ENCODE results near the gene CTAGE1.
A peak's percentile ranks its signal among the peaks of the same experiment; 100 is the strongest.

CTAGE1 gene

DNA sequence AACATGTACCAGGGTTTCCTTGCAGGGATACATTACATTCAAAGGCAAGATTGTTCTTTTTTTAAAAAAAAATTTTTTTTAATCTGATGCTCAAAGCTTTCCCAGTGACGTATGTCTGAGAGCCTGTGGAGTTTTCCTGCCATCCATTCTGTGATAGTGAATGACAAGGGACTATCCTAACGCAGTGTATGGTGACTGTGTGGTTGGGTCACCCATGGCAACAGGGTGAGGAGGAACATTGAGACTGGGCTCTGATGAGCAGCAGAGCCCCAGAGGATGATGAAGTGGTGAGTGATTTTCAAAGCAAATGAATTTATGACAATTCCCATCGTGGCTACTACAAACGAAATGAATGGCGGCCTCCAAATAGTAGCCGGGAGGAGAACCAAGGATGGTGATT lies 28.6 kb upstream of the CTAGE1 start:
- TF ChIP-seq, protein P1, sequence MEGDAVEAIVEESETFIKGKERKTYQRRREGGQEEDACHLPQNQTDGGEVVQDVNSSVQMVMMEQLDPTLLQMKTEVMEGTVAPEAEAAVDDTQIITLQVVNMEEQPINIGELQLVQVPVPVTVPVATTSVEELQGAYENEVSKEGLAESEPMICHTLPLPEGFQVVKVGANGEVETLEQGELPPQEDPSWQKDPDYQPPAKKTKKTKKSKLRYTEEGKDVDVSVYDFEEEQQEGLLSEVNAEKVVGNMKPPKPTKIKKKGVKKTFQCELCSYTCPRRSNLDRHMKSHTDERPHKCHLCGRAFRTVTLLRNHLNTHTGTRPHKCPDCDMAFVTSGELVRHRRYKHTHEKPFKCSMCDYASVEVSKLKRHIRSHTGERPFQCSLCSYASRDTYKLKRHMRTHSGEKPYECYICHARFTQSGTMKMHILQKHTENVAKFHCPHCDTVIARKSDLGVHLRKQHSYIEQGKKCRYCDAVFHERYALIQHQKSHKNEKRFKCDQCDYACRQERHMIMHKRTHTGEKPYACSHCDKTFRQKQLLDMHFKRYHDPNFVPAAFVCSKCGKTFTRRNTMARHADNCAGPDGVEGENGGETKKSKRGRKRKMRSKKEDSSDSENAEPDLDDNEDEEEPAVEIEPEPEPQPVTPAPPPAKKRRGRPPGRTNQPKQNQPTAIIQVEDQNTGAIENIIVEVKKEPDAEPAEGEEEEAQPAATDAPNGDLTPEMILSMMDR (conservative IDR thresholded peaks at IDR 0.05; ENCODE audit: low read length): no peak
- TF ChIP-seq EZH2phosphoT487 (IDR thresholded peaks at IDR 0.05; ENCODE audit: borderline replicate concordance): no peak
- no peaks in the 10 kb centered on the region for H3K9me2 ChIP-seq (replicated peaks; ENCODE audit: low read depth, low read length)
- no peaks in the 10 kb centered on the region for H3F3A ChIP-seq (ENCODE audit: low read depth)
- H3K79me2 ChIP-seq (ENCODE audit: insufficient read depth, low read length): no peaks in the 10 kb centered on the region
- H3K27me3 ChIP-seq (ENCODE audit: insufficient read depth, low read length, poor library complexity, severe bottlenecking): no peaks in the 10 kb centered on the region
- H3K36me3 ChIP-seq (ENCODE audit: insufficient read depth, low read length): no peaks in the 10 kb centered on the region
- H3K4me1 ChIP-seq (ENCODE audit: insufficient read depth, low read length, poor library complexity, severe bottlenecking): no peaks in the 10 kb centered on the region
- no peak overlapping the region for H3K4me2 ChIP-seq (ENCODE audit: low read depth, low read length, poor library complexity, severe bottlenecking)
- H4K20me1 ChIP-seq (ENCODE audit: insufficient read depth, low read length, poor library complexity, severe bottlenecking): no peaks in the 10 kb centered on the region
- no peak overlapping the region for H3K9ac ChIP-seq (ENCODE audit: low read depth, low read length, poor library complexity, severe bottlenecking)
- H3K4me3 ChIP-seq (ENCODE audit: low read length, poor library complexity, severe bottlenecking): no peak overlapping the region
- H3K9me3 ChIP-seq (ENCODE audit: insufficient read depth, low read depth, low read length): peaks cover 5% of the 10 kb centered on the region; the same call in 1 of the 2 replicates
- no peak overlapping the region for H2AFZ ChIP-seq (ENCODE audit: low read length)

GRCh38 chr18:22441638-22442037 lies 23.9 kb upstream of the CTAGE1 start:
- no peaks in the 10 kb centered on the region for H3K27me3 ChIP-seq (ENCODE audit: insufficient read depth, low read length, poor library complexity, severe bottlenecking)
- H3K4me3 ChIP-seq (ENCODE audit: low read length, poor library complexity, severe bottlenecking): no peak overlapping the region
- no peaks in the 10 kb centered on the region for H3K9me2 ChIP-seq (replicated peaks; ENCODE audit: low read depth, low read length)
- H3K36me3 ChIP-seq (ENCODE audit: insufficient read depth, low read length): no peaks in the 10 kb centered on the region
- H3K9me3 ChIP-seq (ENCODE audit: insufficient read depth, low read depth, low read length): no peaks in the 10 kb centered on the region
- TF ChIP-seq, protein P1 (conservative IDR thresholded peaks at IDR 0.05; ENCODE audit: low read length): peak; percentile 28
- no peak for TF ChIP-seq EZH2phosphoT487 (IDR thresholded peaks at IDR 0.05; ENCODE audit: borderline replicate concordance)
- H3K4me2 ChIP-seq (ENCODE audit: low read depth, low read length, poor library complexity, severe bottlenecking): no peak overlapping the region
- H3K79me2 ChIP-seq (ENCODE audit: insufficient read depth, low read length): no peaks in the 10 kb centered on the region
- H3K9ac ChIP-seq (ENCODE audit: low read depth, low read length, poor library complexity, severe bottlenecking): no peak overlapping the region
- H3F3A ChIP-seq (ENCODE audit: low read depth): no peaks in the 10 kb centered on the region
- no peaks in the 10 kb centered on the region for H3K4me1 ChIP-seq (ENCODE audit: insufficient read depth, low read length, poor library complexity, severe bottlenecking)
- H2AFZ ChIP-seq (ENCODE audit: low read length): no peak overlapping the region
- H4K20me1 ChIP-seq (ENCODE audit: insufficient read depth, low read length, poor library complexity, severe bottlenecking): no peaks in the 10 kb centered on the region

GRCh38 chr18:22439447-22439846 lies 21.7 kb upstream of the CTAGE1 start:
- no peaks in the 10 kb centered on the region for H3K4me1 ChIP-seq (ENCODE audit: insufficient read depth, low read length, poor library complexity, severe bottlenecking)
- no peaks in the 10 kb centered on the region for H3K79me2 ChIP-seq (ENCODE audit: insufficient read depth, low read length)
- H3F3A ChIP-seq (ENCODE audit: low read depth): no peaks in the 10 kb centered on the region
- H3K4me3 ChIP-seq (ENCODE audit: low read length, poor library complexity, severe bottlenecking): no peak overlapping the region
- no peaks in the 10 kb centered on the region for H3K27me3 ChIP-seq (ENCODE audit: insufficient read depth, low read length, poor library complexity, severe bottlenecking)
- no peak overlapping the region for H3K9ac ChIP-seq (ENCODE audit: low read depth, low read length, poor library complexity, severe bottlenecking)
- H3K4me2 ChIP-seq (ENCODE audit: low read depth, low read length, poor library complexity, severe bottlenecking): no peak overlapping the region
- no peaks in the 10 kb centered on the region for H3K9me2 ChIP-seq (replicated peaks; ENCODE audit: low read depth, low read length)
- TF ChIP-seq, protein P1 (conservative IDR thresholded peaks at IDR 0.05; ENCODE audit: low read length): no peak
- no peak for TF ChIP-seq EZH2phosphoT487 (IDR thresholded peaks at IDR 0.05; ENCODE audit: borderline replicate concordance)
- no peaks in the 10 kb centered on the region for H3K9me3 ChIP-seq (ENCODE audit: insufficient read depth, low read depth, low read length)
- no peaks in the 10 kb centered on the region for H4K20me1 ChIP-seq (ENCODE audit: insufficient read depth, low read length, poor library complexity, severe bottlenecking)
- H3K36me3 ChIP-seq (ENCODE audit: insufficient read depth, low read length): no peaks in the 10 kb centered on the region
- no peak overlapping the region for H2AFZ ChIP-seq (ENCODE audit: low read length)
